Neural crest cell (in vitro differentiated cells): Measurements from ENCODE around the gene LAMP5. TPM values are rescaled to one million over a fixed set of nuclear protein-coding genes. Genes with fewer than 3 reads are reported as not detected.
A peak's percentile ranks its signal among the peaks of the same experiment; 100 is the strongest.

ENCODE experiments used
- DNase-seq: peaks from one replicate; pipeline ENCODE4 v3.0.0; 2021; ENCODE audit warnings: low read depth, mixed read lengths, low spot score
- H3K27ac Mint-ChIP-seq: one replicate; pipeline ENCODE4 v1.8.0; 2021; ENCODE audit warnings: mild to moderate bottlenecking, mixed read lengths; ENCODE audit not compliant: unreplicated experiment
- H3K27me3 Mint-ChIP-seq: 2 replicates; pipeline ENCODE4 v1.8.0; 2021; ENCODE audit warnings: low read depth, mild to moderate bottlenecking, mixed read lengths
- H3K36me3 Mint-ChIP-seq: 2 replicates; pipeline ENCODE4 v1.8.0; 2021; ENCODE audit warnings: low read depth, mild to moderate bottlenecking, mixed read lengths
- H3K4me1 Mint-ChIP-seq: 2 replicates; pipeline ENCODE4 v1.8.0; 2021; ENCODE audit warnings: mixed read lengths
- H3K4me3 Mint-ChIP-seq: one replicate; pipeline ENCODE4 v1.8.0; 2021; ENCODE audit warnings: mild to moderate bottlenecking, mixed read lengths
- H3K9me3 Mint-ChIP-seq: 2 replicates; pipeline ENCODE4 v1.8.0; 2021; ENCODE audit warnings: mixed read lengths
- CTCF ChIP-seq: fragments of 200-600 bp; sonication (generic); conservative IDR thresholded peaks from 2 replicates; pipeline ENCODE4 v1.5.0; 2021; ENCODE audit warnings: antibody characterized with exemption, mild to moderate bottlenecking
- total RNA-seq: library from RNA; stranded (reverse); gene quantifications from 2 replicates; pipeline ENCODE4 v1.2.1, GENCODE V29; 2021

The LAMP5 gene
- total RNA-seq, 1 donor from 2014 or later: 0.98 TPM

GRCh38 chr20:9506280-9506821 lies 8.0 kb upstream of the LAMP5 start:
- Mint-ChIP-seq H3K36me3 (no peaks in the 10 kb centered on the region), H3K4me3 (no peak overlapping the region), H3K27me3 (peaks cover 75% of the 10 kb centered on the region), H3K9me3 (no peaks in the 10 kb centered on the region), H3K4me1 (no peaks in the 10 kb centered on the region), H3K27ac (no peak overlapping the region)
- no peak for TF ChIP-seq CTCF
- no peak for DNase-seq

- H3K27ac Mint-ChIP-seq: no peak overlapping the region
- H3K27me3 Mint-ChIP-seq: peaks cover 79% of the 10 kb centered on the region
- H3K4me1 Mint-ChIP-seq: no peaks in the 10 kb centered on the region
- H3K36me3 Mint-ChIP-seq: no peaks in the 10 kb centered on the region
- DNase-seq: no peak
- no peak overlapping the region for H3K4me3 Mint-ChIP-seq
- no peaks in the 10 kb centered on the region for H3K9me3 Mint-ChIP-seq
- no peak for TF ChIP-seq CTCF
These were observed 7.4 kb upstream of the LAMP5 start for GRCh38 chr20:9506964-9507369.

GRCh38 chr20:9507544-9508239 lies 6.7 kb upstream of the LAMP5 start:
- peaks cover 86% of the 10 kb centered on the region for H3K27me3 Mint-ChIP-seq
- no peak overlapping the region for H3K4me3 Mint-ChIP-seq

GRCh38 chr20:9508240-9508661 lies 6.1 kb upstream of the LAMP5 start:
- no peak for DNase-seq
- Mint-ChIP-seq H3K4me1 (no peaks in the 10 kb centered on the region), H3K27me3 (peaks cover 92% of the 10 kb centered on the region)

More at GRCh38 chr20:9507544-9508239, 6.7 kb upstream of the LAMP5 start:
- H3K9me3 Mint-ChIP-seq: no peaks in the 10 kb centered on the region
- no peaks in the 10 kb centered on the region for H3K4me1 Mint-ChIP-seq
- H3K27ac Mint-ChIP-seq: no peak overlapping the region
- DNase-seq: no peak
- TF ChIP-seq CTCF: no peak
- no peaks in the 10 kb centered on the region for H3K36me3 Mint-ChIP-seq

GRCh38 chr20:9508696-9509178 lies 5.7 kb upstream of the LAMP5 start:
- Mint-ChIP-seq H3K9me3 (no peaks in the 10 kb centered on the region), H3K4me3 (peak overlapping the region; percentile 31), H3K27ac (no peak overlapping the region), H3K36me3 (no peaks in the 10 kb centered on the region), H3K4me1 (peaks cover under 1% of the 10 kb centered on the region), H3K27me3 (peaks cover 92% of the 10 kb centered on the region)
- DNase-seq: no peak
- TF ChIP-seq CTCF: no peak

More at GRCh38 chr20:9508240-9508661, 6.1 kb upstream of the LAMP5 start:
- H3K36me3 Mint-ChIP-seq: no peaks in the 10 kb centered on the region
- no peak overlapping the region for H3K4me3 Mint-ChIP-seq
- H3K27ac Mint-ChIP-seq: peak overlapping the region; percentile 35
- TF ChIP-seq CTCF: no peak
- H3K9me3 Mint-ChIP-seq: no peaks in the 10 kb centered on the region
